Measurements from ENCODE around the gene CALCOCO1. TPM values are rescaled to one million over a fixed set of nuclear protein-coding genes. Genes with fewer than 3 reads are reported as not detected.
A peak's percentile ranks its signal among the peaks of the same experiment; 100 is the strongest.
"Not testable (repeated sequence)": the region's sequence is repeated elsewhere in the genome, so short reads cannot be mapped to it uniquely, and the experiment has no call there.

Gene CALCOCO1
- total RNA-seq, 1 donor, result 167 TPM

DNA sequence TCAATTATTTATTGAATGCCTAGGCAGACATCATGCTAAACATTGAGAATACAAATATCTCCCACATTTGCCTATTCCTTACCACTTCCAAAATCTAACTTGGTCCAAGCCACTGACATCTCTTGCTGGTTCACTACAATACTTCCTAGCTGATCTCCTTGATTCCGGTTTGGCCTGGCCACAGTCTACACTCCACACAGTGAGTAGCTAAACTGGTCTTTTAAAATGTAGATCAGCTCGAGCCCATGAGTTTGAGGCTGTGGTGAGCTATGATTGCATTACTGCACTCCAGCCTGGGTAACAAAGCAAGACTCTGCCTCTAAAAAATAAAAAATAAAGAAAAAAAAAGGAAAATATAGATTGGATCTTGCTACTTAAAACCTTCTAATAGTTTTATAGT is 43.8 kb downstream of the CALCOCO1 start:
- Histone ChIP-seq H3K4me2 (ENCODE audit: insufficient read depth, low read length) (no peak overlapping the region), H3K27ac (ENCODE audit: low read depth, low read length) (no peak overlapping the region), H3K4me1 (ENCODE audit: insufficient read depth, low read length) (no peaks in the 10 kb centered on the region), H3K4me3 (ENCODE audit: insufficient read depth, low read length) (no peak overlapping the region), H3K79me2 (ENCODE audit: insufficient read depth, low read length) (no peaks in the 10 kb centered on the region), H3K27me3 (ENCODE audit: insufficient read depth, low read length) (peaks cover 2% of the 10 kb centered on the region), H4K20me1 (ENCODE audit: insufficient read depth, low read length) (no peaks in the 10 kb centered on the region), H3K9me3 (ENCODE audit: low read depth, low read length) (no peaks in the 10 kb centered on the region), H2AFZ (ENCODE audit: low read length) (no peak overlapping the region), H3K36me3 (ENCODE audit: insufficient read depth, low read length) (no peaks in the 10 kb centered on the region)
- DNase-seq (ENCODE audit: insufficient read length, low spot score, missing footprints), result no peak
- TF ChIP-seq, protein P1, sequence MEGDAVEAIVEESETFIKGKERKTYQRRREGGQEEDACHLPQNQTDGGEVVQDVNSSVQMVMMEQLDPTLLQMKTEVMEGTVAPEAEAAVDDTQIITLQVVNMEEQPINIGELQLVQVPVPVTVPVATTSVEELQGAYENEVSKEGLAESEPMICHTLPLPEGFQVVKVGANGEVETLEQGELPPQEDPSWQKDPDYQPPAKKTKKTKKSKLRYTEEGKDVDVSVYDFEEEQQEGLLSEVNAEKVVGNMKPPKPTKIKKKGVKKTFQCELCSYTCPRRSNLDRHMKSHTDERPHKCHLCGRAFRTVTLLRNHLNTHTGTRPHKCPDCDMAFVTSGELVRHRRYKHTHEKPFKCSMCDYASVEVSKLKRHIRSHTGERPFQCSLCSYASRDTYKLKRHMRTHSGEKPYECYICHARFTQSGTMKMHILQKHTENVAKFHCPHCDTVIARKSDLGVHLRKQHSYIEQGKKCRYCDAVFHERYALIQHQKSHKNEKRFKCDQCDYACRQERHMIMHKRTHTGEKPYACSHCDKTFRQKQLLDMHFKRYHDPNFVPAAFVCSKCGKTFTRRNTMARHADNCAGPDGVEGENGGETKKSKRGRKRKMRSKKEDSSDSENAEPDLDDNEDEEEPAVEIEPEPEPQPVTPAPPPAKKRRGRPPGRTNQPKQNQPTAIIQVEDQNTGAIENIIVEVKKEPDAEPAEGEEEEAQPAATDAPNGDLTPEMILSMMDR (IDR thresholded peaks at IDR 0.05; ENCODE audit: extremely low read depth, low read depth, low read length), result no peak

DNA sequence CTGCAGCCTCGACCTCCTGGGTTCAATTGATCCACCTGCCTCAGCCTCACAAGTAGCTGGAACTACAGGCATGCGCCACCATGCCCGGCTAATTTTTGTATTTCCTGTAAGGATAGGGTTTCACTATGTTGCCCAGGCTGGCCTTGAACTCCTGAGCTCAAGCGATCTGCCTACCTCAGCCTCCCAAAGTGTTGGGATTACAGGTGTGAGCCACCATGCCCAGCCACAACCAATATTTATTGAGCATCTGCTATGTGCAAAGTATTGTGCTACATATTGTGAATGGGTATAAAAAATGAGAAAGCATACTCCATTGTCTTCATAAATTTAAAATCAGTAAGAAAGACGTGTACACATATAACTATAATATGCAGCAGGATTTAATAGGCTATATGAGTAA is 47.2 kb downstream of the CALCOCO1 start:
- DNase-seq (ENCODE audit: insufficient read length, low spot score, missing footprints); H3K27ac ChIP-seq (ENCODE audit: low read depth, low read length); H3K79me2 ChIP-seq (ENCODE audit: insufficient read depth, low read length): not testable (repeated sequence)

DNA sequence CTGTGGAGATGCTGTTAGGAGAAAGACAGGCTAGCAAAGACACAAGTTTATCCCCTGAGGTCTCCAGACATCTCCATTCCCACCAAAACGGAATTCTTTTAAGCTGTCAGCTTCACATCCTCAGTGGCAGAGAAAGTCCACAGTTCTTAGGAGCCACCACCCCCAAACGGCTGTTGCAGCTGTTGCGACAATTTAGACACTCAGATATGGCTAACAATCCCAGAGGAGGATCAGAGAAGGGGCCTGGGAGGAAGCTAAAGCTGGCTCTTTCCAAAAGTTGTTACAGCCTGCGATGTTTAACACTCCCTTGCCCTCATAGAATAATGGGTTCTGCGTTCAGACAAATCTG is 49.5 kb downstream of the CALCOCO1 start:
- Histone ChIP-seq H3K9me3 (ENCODE audit: low read depth, low read length) (no peaks in the 10 kb centered on the region), H2AFZ (ENCODE audit: low read length) (peak overlapping the region; percentile 97), H3K36me3 (ENCODE audit: insufficient read depth, low read length) (peaks cover 6% of the 10 kb centered on the region), H4K20me1 (ENCODE audit: insufficient read depth, low read length) (no peaks in the 10 kb centered on the region), H3K27me3 (ENCODE audit: insufficient read depth, low read length) (no peaks in the 10 kb centered on the region), H3K4me2 (ENCODE audit: insufficient read depth, low read length) (peak overlapping the region; percentile 89), H3K79me2 (ENCODE audit: insufficient read depth, low read length) (peaks cover 26% of the 10 kb centered on the region), H3K27ac (ENCODE audit: low read depth, low read length) (peak overlapping the region; percentile 93), H3K4me1 (ENCODE audit: insufficient read depth, low read length) (peaks cover 27% of the 10 kb centered on the region), H3K4me3 (ENCODE audit: insufficient read depth, low read length) (peak overlapping the region; percentile 94)
- DNase-seq (ENCODE audit: insufficient read length, low spot score, missing footprints), result no peak
- TF ChIP-seq, protein P1 (IDR thresholded peaks at IDR 0.05; ENCODE audit: extremely low read depth, low read depth, low read length), result no peak

More for the DNA sequence above, 47.2 kb downstream of the CALCOCO1 start:
- H3K9me3 ChIP-seq (ENCODE audit: low read depth, low read length); H4K20me1 ChIP-seq (ENCODE audit: insufficient read depth, low read length); H3K4me3 ChIP-seq (ENCODE audit: insufficient read depth, low read length); H3K4me2 ChIP-seq (ENCODE audit: insufficient read depth, low read length); H3K36me3 ChIP-seq (ENCODE audit: insufficient read depth, low read length); H2AFZ ChIP-seq (ENCODE audit: low read length); H3K27me3 ChIP-seq (ENCODE audit: insufficient read depth, low read length): not testable (repeated sequence)
- peaks cover 21% of the 10 kb centered on the region for H3K4me1 ChIP-seq (ENCODE audit: insufficient read depth, low read length)

DNA sequence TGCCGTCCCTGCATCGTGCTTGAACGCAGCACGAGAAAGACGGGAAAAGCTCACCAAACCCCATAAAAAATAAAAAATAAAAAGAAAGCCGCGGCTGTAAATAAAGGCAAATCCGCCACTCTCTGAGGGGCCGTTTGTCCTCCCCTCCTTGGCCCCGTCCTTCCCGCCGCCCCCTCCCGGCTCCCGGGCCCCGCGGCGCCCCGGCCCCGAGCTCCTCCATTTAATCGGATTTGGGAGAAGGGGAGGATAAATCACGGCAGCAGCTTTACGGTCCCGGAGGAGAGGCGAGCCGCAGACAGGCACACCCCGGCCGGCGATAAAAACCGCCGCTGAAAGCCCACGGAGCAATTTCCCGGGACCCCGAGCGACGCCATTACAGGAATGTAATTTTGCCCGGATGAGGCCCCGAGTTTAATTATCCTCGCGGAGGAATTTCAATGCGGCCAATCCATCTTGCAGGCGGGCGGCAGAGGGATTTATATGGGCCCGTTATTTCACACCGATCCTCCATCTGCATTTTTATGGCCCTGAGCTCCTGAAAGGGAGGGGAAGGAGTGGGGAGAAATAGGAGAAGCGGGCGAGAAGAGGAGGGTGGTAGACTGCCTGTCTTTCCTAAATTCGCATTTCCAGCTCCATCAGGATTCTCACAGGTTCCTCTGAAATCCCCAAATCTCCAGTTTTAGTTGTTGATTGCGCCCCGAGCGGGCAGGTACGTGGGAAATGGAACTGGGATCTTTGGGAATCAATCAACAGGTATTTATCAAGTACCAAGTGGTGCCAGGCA is 50.0 kb downstream of the CALCOCO1 start:
- Histone ChIP-seq H3K36me3 (ENCODE audit: insufficient read depth, low read length) (peaks cover 12% of the 10 kb centered on the region), H3K4me3 (ENCODE audit: insufficient read depth, low read length) (peak overlapping the region; percentile 94), H3K4me1 (ENCODE audit: insufficient read depth, low read length) (peaks cover 27% of the 10 kb centered on the region), H4K20me1 (ENCODE audit: insufficient read depth, low read length) (no peaks in the 10 kb centered on the region), H3K27me3 (ENCODE audit: insufficient read depth, low read length) (no peaks in the 10 kb centered on the region), H3K27ac (ENCODE audit: low read depth, low read length) (peak overlapping the region; percentile 93), H2AFZ (ENCODE audit: low read length) (peak overlapping the region; percentile 97), H3K79me2 (ENCODE audit: insufficient read depth, low read length) (peaks cover 32% of the 10 kb centered on the region), H3K9me3 (ENCODE audit: low read depth, low read length) (no peaks in the 10 kb centered on the region), H3K4me2 (ENCODE audit: insufficient read depth, low read length) (peak overlapping the region; percentile 89)
- no peak for DNase-seq (ENCODE audit: insufficient read length, low spot score, missing footprints)
- TF ChIP-seq, protein P1 (IDR thresholded peaks at IDR 0.05; ENCODE audit: extremely low read depth, low read depth, low read length), result no peak
